Liver (tissue), 9 donors: ENCODE results near the gene MCTP2. TPM values are rescaled to one million over a fixed set of nuclear protein-coding genes. Genes with fewer than 3 reads are reported as not detected.

ENCODE experiments used
- DNase-seq: peaks from one replicate; pipeline ENCODE4 v3.0.0-alpha.2; 2017; ENCODE audit warnings: low spot score
- H3K27ac ChIP-seq, 2 donors: one replicate each; pipeline ENCODE4 v1.7.0; 2013; ENCODE audit warnings: inconsistent platforms in 2 of 2, low read length in 2 of 2, control low read depth in 1 of 2, low read depth in 1 of 2, mild to moderate bottlenecking in 1 of 2
- H3K27me3 ChIP-seq, 4 donors: one replicate each; pipeline versions ENCODE4 v1.6.1 to v1.7.0; 2013; ENCODE audit warnings: low read length in 3 of 4, inconsistent platforms in 1 of 4, mild to moderate bottlenecking in 1 of 4, moderate library complexity in 1 of 4; ENCODE audit not compliant: control insufficient read depth in 4 of 4, insufficient read depth in 4 of 4
- H3K36me3 ChIP-seq, 4 donors: one replicate each; pipeline versions ENCODE4 v1.6.1 to v1.7.0; 2013; ENCODE audit warnings: low read length in 3 of 4, mild to moderate bottlenecking in 3 of 4, low read depth in 1 of 4, moderate library complexity in 1 of 4; ENCODE audit not compliant: control insufficient read depth in 4 of 4, insufficient read depth in 3 of 4
- H3K4me1 ChIP-seq, 4 donors: one replicate each; pipeline versions ENCODE4 v1.6.1 to v1.7.0; 2013; ENCODE audit warnings: low read length in 3 of 4, mild to moderate bottlenecking in 3 of 4, moderate library complexity in 1 of 4; ENCODE audit not compliant: control insufficient read depth in 4 of 4, insufficient read depth in 4 of 4
- H3K4me3 ChIP-seq, 3 donors: one replicate each; pipeline versions ENCODE4 v1.6.1 to v1.7.0; 2013; ENCODE audit warnings: low read length in 3 of 3, control low read depth in 1 of 3, low read depth in 1 of 3, mild to moderate bottlenecking in 1 of 3
- H3K9ac ChIP-seq, 2 donors: one replicate each; pipeline ENCODE4 v1.7.0; 2013; ENCODE audit warnings: low read length in 2 of 2, mild to moderate bottlenecking in 2 of 2, moderate library complexity in 2 of 2, control low read depth in 1 of 2, low read depth in 1 of 2
- H3K9me3 ChIP-seq, 4 donors: one replicate each; pipeline versions ENCODE4 v1.6.1 to v1.7.0; 2013; ENCODE audit warnings: low read length in 3 of 4; ENCODE audit not compliant: control insufficient read depth in 4 of 4
- ATF3 ChIP-seq: IDR thresholded peaks from 2 replicates; pipeline ENCODE4 v1.6.1; 2016; ENCODE audit warnings: antibody characterized with exemption
- EGR1 ChIP-seq, 2 donors: IDR thresholded peaks; 2 replicates each; pipeline ENCODE4 v1.6.1; 2016 to 2018; ENCODE audit warnings: antibody characterized with exemption in 2 of 2, low read depth in 2 of 2
- FOXA1 ChIP-seq: IDR thresholded peaks from 2 replicates; pipeline ENCODE4 v1.6.1; 2016; ENCODE audit warnings: antibody characterized with exemption
- FOXA2 ChIP-seq: IDR thresholded peaks from 2 replicates; pipeline ENCODE4 v1.6.1; 2016; ENCODE audit warnings: antibody characterized with exemption
- GABPA ChIP-seq, 2 donors: IDR thresholded peaks in 1 of 2; conservative IDR thresholded peaks in 1 of 2; 2 replicates each; pipeline ENCODE4 v1.6.1; 2016; ENCODE audit warnings: antibody characterized with exemption in 2 of 2, mild to moderate bottlenecking in 1 of 2, moderate library complexity in 1 of 2
- HNF4A ChIP-seq, 2 donors: conservative IDR thresholded peaks; 2 replicates each; pipeline ENCODE4 v1.6.1; 2016; ENCODE audit warnings: antibody characterized with exemption in 2 of 2, mild to moderate bottlenecking in 2 of 2
- HNF4G ChIP-seq: IDR thresholded peaks from 2 replicates; pipeline ENCODE4 v1.6.1; 2016; ENCODE audit warnings: antibody characterized with exemption
- JUND ChIP-seq, 2 donors: IDR thresholded peaks; 2 replicates each; pipeline ENCODE4 v1.6.1; 2016; ENCODE audit warnings: antibody characterized with exemption in 2 of 2
- MAX ChIP-seq: IDR thresholded peaks from 2 replicates; pipeline ENCODE4 v1.6.1; 2016; ENCODE audit warnings: antibody characterized with exemption
- NR2F2 ChIP-seq: IDR thresholded peaks from 2 replicates; pipeline ENCODE4 v1.6.1; 2016; ENCODE audit warnings: antibody characterized with exemption
- RAD21 ChIP-seq, 2 donors: IDR thresholded peaks; 2 replicates each; pipeline ENCODE4 v1.6.1; 2016; ENCODE audit warnings: antibody characterized with exemption in 2 of 2, mild to moderate bottlenecking in 2 of 2
- RXRA ChIP-seq, 2 donors: IDR thresholded peaks; 2 replicates each; pipeline ENCODE4 v1.6.1; 2017 to 2018; ENCODE audit warnings: antibody characterized with exemption in 2 of 2, mild to moderate bottlenecking in 1 of 2
- SP1 ChIP-seq: IDR thresholded peaks from 2 replicates; pipeline ENCODE4 v1.6.1; 2018; ENCODE audit warnings: antibody characterized with exemption, mild to moderate bottlenecking
- TAF1 ChIP-seq: conservative IDR thresholded peaks from 2 replicates; pipeline ENCODE4 v1.6.1; 2016; ENCODE audit warnings: antibody characterized with exemption, mild to moderate bottlenecking
- YY1 ChIP-seq: IDR thresholded peaks from 2 replicates; pipeline ENCODE4 v1.6.1; 2016; ENCODE audit warnings: antibody characterized with exemption, mild to moderate bottlenecking
- polyA plus RNA-seq, 2 donors: library from polyadenylated mRNA; stranded (reverse) in 1 of 2; unstranded in 1 of 2; fragments of 200-250 nt in 1 of 2; fragments of >200 nt in 1 of 2; fragmentation: Nextera tagmentation in 1 of 2; extraction: Ambion mirVana in 1 of 2; gene quantifications; one replicate each; pipeline versions ENCODE4 v1.2.1 to v1.2.3, GENCODE V29; 2013 to 2015
- total RNA-seq, 2 donors: library from RNA; depleted of rRNA; stranded (reverse); fragments of >200 nt; gene quantifications; one replicate each; pipeline ENCODE4 v1.2.3, GENCODE V29; 2014
- TF ChIP-seq, protein P1 (sequence below): IDR thresholded peaks from 2 replicates; pipeline ENCODE4 v1.6.1; 2016; ENCODE audit warnings: antibody characterized with exemption, mild to moderate bottlenecking
- TF ChIP-seq, protein P2 (sequence below): IDR thresholded peaks from 2 replicates; pipeline ENCODE4 v1.6.1; 2016; ENCODE audit warnings: antibody characterized with exemption
- TF ChIP-seq, protein P3 (sequence below): fragments of 150-350 bp; IDR thresholded peaks from 2 replicates; pipeline ENCODE4 v1.5.1; 2017; ENCODE audit warnings: improper control_type of control experiment, low read depth, low read length; ENCODE audit not compliant: missing input control
- donor health status: healthy.
- donor health status: healthy.
- donor health status: healthy.
- donor health status: healthy.
- donor health status: healthy.

Gene MCTP2
- total and polyA plus RNA-seq, 4 donors = 0.43 to 9.9 (median 3.5) TPM

DNA sequence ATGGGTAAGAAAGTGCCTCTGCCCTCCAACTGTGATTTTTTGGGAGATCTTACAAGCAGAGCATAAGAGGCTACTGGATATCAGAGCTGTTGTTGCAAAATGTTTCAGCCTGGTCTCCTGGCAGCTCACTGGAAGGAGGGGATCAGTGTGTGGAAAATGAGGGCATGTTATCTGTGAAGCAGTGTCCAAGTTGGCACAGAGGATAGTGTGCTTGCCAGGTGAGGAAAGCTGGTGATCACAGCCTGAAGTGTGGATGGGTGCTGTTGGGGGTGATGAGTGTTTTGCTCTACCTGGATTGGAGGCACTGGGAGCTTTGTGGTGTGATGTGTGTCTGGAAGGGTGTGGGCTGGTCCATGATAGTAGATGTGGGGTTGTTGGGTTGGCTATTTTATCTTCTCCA lies 69.3 kb downstream of the MCTP2 start:
- H3K9me3 ChIP-seq = no peaks in the 10 kb centered on the region
- H3K9ac ChIP-seq = no peak overlapping the region
- DNase-seq = no peak
- H3K4me1 ChIP-seq = no peaks in the 10 kb centered on the region
- no peaks in the 10 kb centered on the region for H3K36me3 ChIP-seq
- H3K27me3 ChIP-seq = no peaks in the 10 kb centered on the region
- no peak overlapping the region for H3K27ac ChIP-seq
- no peak for TF ChIP-seq FOXA2
- TF ChIP-seq NR2F2 = no peak
- TF ChIP-seq TAF1 = no peak
- no peak for TF ChIP-seq FOXA1
- TF ChIP-seq ATF3 = no peak
- TF ChIP-seq, protein P1, sequence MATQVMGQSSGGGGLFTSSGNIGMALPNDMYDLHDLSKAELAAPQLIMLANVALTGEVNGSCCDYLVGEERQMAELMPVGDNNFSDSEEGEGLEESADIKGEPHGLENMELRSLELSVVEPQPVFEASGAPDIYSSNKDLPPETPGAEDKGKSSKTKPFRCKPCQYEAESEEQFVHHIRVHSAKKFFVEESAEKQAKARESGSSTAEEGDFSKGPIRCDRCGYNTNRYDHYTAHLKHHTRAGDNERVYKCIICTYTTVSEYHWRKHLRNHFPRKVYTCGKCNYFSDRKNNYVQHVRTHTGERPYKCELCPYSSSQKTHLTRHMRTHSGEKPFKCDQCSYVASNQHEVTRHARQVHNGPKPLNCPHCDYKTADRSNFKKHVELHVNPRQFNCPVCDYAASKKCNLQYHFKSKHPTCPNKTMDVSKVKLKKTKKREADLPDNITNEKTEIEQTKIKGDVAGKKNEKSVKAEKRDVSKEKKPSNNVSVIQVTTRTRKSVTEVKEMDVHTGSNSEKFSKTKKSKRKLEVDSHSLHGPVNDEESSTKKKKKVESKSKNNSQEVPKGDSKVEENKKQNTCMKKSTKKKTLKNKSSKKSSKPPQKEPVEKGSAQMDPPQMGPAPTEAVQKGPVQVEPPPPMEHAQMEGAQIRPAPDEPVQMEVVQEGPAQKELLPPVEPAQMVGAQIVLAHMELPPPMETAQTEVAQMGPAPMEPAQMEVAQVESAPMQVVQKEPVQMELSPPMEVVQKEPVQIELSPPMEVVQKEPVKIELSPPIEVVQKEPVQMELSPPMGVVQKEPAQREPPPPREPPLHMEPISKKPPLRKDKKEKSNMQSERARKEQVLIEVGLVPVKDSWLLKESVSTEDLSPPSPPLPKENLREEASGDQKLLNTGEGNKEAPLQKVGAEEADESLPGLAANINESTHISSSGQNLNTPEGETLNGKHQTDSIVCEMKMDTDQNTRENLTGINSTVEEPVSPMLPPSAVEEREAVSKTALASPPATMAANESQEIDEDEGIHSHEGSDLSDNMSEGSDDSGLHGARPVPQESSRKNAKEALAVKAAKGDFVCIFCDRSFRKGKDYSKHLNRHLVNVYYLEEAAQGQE = no peak
- no peak for TF ChIP-seq YY1
- no peak for TF ChIP-seq EGR1 (IDR thresholded peaks at IDR 0.05; ENCODE audit: low read depth in 2 of 2)
- no peak for TF ChIP-seq GABPA (IDR thresholded peaks at IDR 0.05 in 1 of 2, conservative IDR thresholded peaks at IDR 0.05 in 1 of 2)
- no peak for TF ChIP-seq HNF4G
- no peak for TF ChIP-seq RAD21 (IDR thresholded peaks at IDR 0.05)
- no peak for TF ChIP-seq MAX
- no peak for TF ChIP-seq RXRA (IDR thresholded peaks at IDR 0.05)
- TF ChIP-seq HNF4A (conservative IDR thresholded peaks at IDR 0.05) = no peak
- TF ChIP-seq SP1 = no peak
- TF ChIP-seq, protein P2, sequence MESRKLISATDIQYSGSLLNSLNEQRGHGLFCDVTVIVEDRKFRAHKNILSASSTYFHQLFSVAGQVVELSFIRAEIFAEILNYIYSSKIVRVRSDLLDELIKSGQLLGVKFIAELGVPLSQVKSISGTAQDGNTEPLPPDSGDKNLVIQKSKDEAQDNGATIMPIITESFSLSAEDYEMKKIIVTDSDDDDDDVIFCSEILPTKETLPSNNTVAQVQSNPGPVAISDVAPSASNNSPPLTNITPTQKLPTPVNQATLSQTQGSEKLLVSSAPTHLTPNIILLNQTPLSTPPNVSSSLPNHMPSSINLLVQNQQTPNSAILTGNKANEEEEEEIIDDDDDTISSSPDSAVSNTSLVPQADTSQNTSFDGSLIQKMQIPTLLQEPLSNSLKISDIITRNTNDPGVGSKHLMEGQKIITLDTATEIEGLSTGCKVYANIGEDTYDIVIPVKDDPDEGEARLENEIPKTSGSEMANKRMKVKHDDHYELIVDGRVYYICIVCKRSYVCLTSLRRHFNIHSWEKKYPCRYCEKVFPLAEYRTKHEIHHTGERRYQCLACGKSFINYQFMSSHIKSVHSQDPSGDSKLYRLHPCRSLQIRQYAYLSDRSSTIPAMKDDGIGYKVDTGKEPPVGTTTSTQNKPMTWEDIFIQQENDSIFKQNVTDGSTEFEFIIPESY = no peak
- TF ChIP-seq JUND (IDR thresholded peaks at IDR 0.05) = no peak
- TF ChIP-seq, protein P3, sequence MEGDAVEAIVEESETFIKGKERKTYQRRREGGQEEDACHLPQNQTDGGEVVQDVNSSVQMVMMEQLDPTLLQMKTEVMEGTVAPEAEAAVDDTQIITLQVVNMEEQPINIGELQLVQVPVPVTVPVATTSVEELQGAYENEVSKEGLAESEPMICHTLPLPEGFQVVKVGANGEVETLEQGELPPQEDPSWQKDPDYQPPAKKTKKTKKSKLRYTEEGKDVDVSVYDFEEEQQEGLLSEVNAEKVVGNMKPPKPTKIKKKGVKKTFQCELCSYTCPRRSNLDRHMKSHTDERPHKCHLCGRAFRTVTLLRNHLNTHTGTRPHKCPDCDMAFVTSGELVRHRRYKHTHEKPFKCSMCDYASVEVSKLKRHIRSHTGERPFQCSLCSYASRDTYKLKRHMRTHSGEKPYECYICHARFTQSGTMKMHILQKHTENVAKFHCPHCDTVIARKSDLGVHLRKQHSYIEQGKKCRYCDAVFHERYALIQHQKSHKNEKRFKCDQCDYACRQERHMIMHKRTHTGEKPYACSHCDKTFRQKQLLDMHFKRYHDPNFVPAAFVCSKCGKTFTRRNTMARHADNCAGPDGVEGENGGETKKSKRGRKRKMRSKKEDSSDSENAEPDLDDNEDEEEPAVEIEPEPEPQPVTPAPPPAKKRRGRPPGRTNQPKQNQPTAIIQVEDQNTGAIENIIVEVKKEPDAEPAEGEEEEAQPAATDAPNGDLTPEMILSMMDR = no peak
- no peak overlapping the region for H3K4me3 ChIP-seq
